ENCODE data around the gene ADGRD1.

ADGRD1 gene

GRCh38 chr12:131047789-131048610 is 94.3 kb downstream of the ADGRD1 start:
- Histone ChIP-seq H3K9me3 (ENCODE audit: control insufficient read depth in 1 of 2, low read length in 2 of 2) (no peaks in the 10 kb centered on the region), H3K9ac (ENCODE audit: low read depth in 1 of 2, low read length in 2 of 2) (no peak overlapping the region), H3K36me3 (ENCODE audit: control insufficient read depth in 1 of 2, insufficient read depth in 2 of 2, low read length in 2 of 2) (no peaks in the 10 kb centered on the region), H3K27me3 (ENCODE audit: control insufficient read depth in 1 of 2, insufficient read depth in 2 of 2, low read length in 2 of 2) (no peaks in the 10 kb centered on the region), H3K27ac (ENCODE audit: low read depth, low read length) (no peak overlapping the region), H3K4me3 (ENCODE audit: low read depth in 1 of 2, low read length in 2 of 2) (no peak overlapping the region), H3K4me1 (ENCODE audit: control insufficient read depth in 1 of 2, insufficient read depth in 2 of 2, low read length in 2 of 2) (no peaks in the 10 kb centered on the region)

- no peaks in the 10 kb centered on the region for H3K36me3 ChIP-seq (ENCODE audit: control insufficient read depth in 1 of 2, insufficient read depth in 2 of 2, low read length in 2 of 2)
- H3K4me1 ChIP-seq (ENCODE audit: control insufficient read depth in 1 of 2, insufficient read depth in 2 of 2, low read length in 2 of 2) = no peaks in the 10 kb centered on the region
- H3K4me3 ChIP-seq (ENCODE audit: low read depth in 1 of 2, low read length in 2 of 2) = no peak overlapping the region
- H3K27ac ChIP-seq (ENCODE audit: low read depth, low read length) = no peak overlapping the region
- no peak overlapping the region for H3K9ac ChIP-seq (ENCODE audit: low read depth in 1 of 2, low read length in 2 of 2)
- no peaks in the 10 kb centered on the region for H3K27me3 ChIP-seq (ENCODE audit: control insufficient read depth in 1 of 2, insufficient read depth in 2 of 2, low read length in 2 of 2)
- H3K9me3 ChIP-seq (ENCODE audit: control insufficient read depth in 1 of 2, low read length in 2 of 2) = no peaks in the 10 kb centered on the region
These were observed 94.9 kb downstream of the ADGRD1 start for GRCh38 chr12:131048611-131048990.

GRCh38 chr12:131049002-131049401 is 95.3 kb downstream of the ADGRD1 start:
- no peaks in the 10 kb centered on the region for H3K9me3 ChIP-seq (ENCODE audit: control insufficient read depth in 1 of 2, low read length in 2 of 2)
- no peak overlapping the region for H3K9ac ChIP-seq (ENCODE audit: low read depth in 1 of 2, low read length in 2 of 2)
- H3K36me3 ChIP-seq (ENCODE audit: control insufficient read depth in 1 of 2, insufficient read depth in 2 of 2, low read length in 2 of 2) = no peaks in the 10 kb centered on the region
- H3K27ac ChIP-seq (ENCODE audit: low read depth, low read length) = no peak overlapping the region
- H3K4me3 ChIP-seq (ENCODE audit: low read depth in 1 of 2, low read length in 2 of 2) = no peak overlapping the region
- no peaks in the 10 kb centered on the region for H3K27me3 ChIP-seq (ENCODE audit: control insufficient read depth in 1 of 2, insufficient read depth in 2 of 2, low read length in 2 of 2)
- no peaks in the 10 kb centered on the region for H3K4me1 ChIP-seq (ENCODE audit: control insufficient read depth in 1 of 2, insufficient read depth in 2 of 2, low read length in 2 of 2)

- no peaks in the 10 kb centered on the region for H3K36me3 ChIP-seq (ENCODE audit: control insufficient read depth in 1 of 2, insufficient read depth in 2 of 2, low read length in 2 of 2)
- H3K9me3 ChIP-seq (ENCODE audit: control insufficient read depth in 1 of 2, low read length in 2 of 2) = no peaks in the 10 kb centered on the region
- no peaks in the 10 kb centered on the region for H3K4me1 ChIP-seq (ENCODE audit: control insufficient read depth in 1 of 2, insufficient read depth in 2 of 2, low read length in 2 of 2)
- no peaks in the 10 kb centered on the region for H3K27me3 ChIP-seq (ENCODE audit: control insufficient read depth in 1 of 2, insufficient read depth in 2 of 2, low read length in 2 of 2)
- H3K4me3 ChIP-seq (ENCODE audit: low read depth in 1 of 2, low read length in 2 of 2) = no peak overlapping the region
- no peak overlapping the region for H3K9ac ChIP-seq (ENCODE audit: low read depth in 1 of 2, low read length in 2 of 2)
- H3K27ac ChIP-seq (ENCODE audit: low read depth, low read length) = peak overlapping the region; percentile 10
These were observed 96.0 kb downstream of the ADGRD1 start for GRCh38 chr12:131049549-131050339.

GRCh38 chr12:131050463-131051154 is 96.9 kb downstream of the ADGRD1 start:
- H3K4me3 ChIP-seq (ENCODE audit: low read depth in 1 of 2, low read length in 2 of 2) = no peak overlapping the region
- H3K27ac ChIP-seq (ENCODE audit: low read depth, low read length) = no peak overlapping the region
- H3K27me3 ChIP-seq (ENCODE audit: control insufficient read depth in 1 of 2, insufficient read depth in 2 of 2, low read length in 2 of 2) = no peaks in the 10 kb centered on the region
- no peaks in the 10 kb centered on the region for H3K4me1 ChIP-seq (ENCODE audit: control insufficient read depth in 1 of 2, insufficient read depth in 2 of 2, low read length in 2 of 2)
- H3K9me3 ChIP-seq (ENCODE audit: control insufficient read depth in 1 of 2, low read length in 2 of 2) = no peaks in the 10 kb centered on the region
- H3K9ac ChIP-seq (ENCODE audit: low read depth in 1 of 2, low read length in 2 of 2) = no peak overlapping the region
- H3K36me3 ChIP-seq (ENCODE audit: control insufficient read depth in 1 of 2, insufficient read depth in 2 of 2, low read length in 2 of 2) = no peaks in the 10 kb centered on the region

GRCh38 chr12:131051155-131051473 is 97.4 kb downstream of the ADGRD1 start:
- H3K4me1 ChIP-seq (ENCODE audit: control insufficient read depth in 1 of 2, insufficient read depth in 2 of 2, low read length in 2 of 2) = no peaks in the 10 kb centered on the region
- H3K27ac ChIP-seq (ENCODE audit: low read depth, low read length) = no peak overlapping the region
- no peak overlapping the region for H3K4me3 ChIP-seq (ENCODE audit: low read depth in 1 of 2, low read length in 2 of 2)
- peaks cover 0 to 2% of the 10 kb centered on the region in 2 donors for H3K27me3 ChIP-seq (ENCODE audit: control insufficient read depth in 1 of 2, insufficient read depth in 2 of 2, low read length in 2 of 2)
- H3K9me3 ChIP-seq (ENCODE audit: control insufficient read depth in 1 of 2, low read length in 2 of 2) = no peaks in the 10 kb centered on the region
- H3K9ac ChIP-seq (ENCODE audit: low read depth in 1 of 2, low read length in 2 of 2) = no peak overlapping the region
- H3K36me3 ChIP-seq (ENCODE audit: control insufficient read depth in 1 of 2, insufficient read depth in 2 of 2, low read length in 2 of 2) = no peaks in the 10 kb centered on the region

GRCh38 chr12:131052063-131052781 is 98.5 kb downstream of the ADGRD1 start:
- no peaks in the 10 kb centered on the region for H3K9me3 ChIP-seq (ENCODE audit: control insufficient read depth in 1 of 2, low read length in 2 of 2)
- no peak overlapping the region for H3K27ac ChIP-seq (ENCODE audit: low read depth, low read length)
- no peaks in the 10 kb centered on the region for H3K4me1 ChIP-seq (ENCODE audit: control insufficient read depth in 1 of 2, insufficient read depth in 2 of 2, low read length in 2 of 2)
- no peaks in the 10 kb centered on the region for H3K36me3 ChIP-seq (ENCODE audit: control insufficient read depth in 1 of 2, insufficient read depth in 2 of 2, low read length in 2 of 2)
- H3K4me3 ChIP-seq (ENCODE audit: low read depth in 1 of 2, low read length in 2 of 2) = no peak overlapping the region
- peaks cover 0 to 5% of the 10 kb centered on the region in 2 donors for H3K27me3 ChIP-seq (ENCODE audit: control insufficient read depth in 1 of 2, insufficient read depth in 2 of 2, low read length in 2 of 2)
- no peak overlapping the region for H3K9ac ChIP-seq (ENCODE audit: low read depth in 1 of 2, low read length in 2 of 2)

- H3K9me3 ChIP-seq (ENCODE audit: control insufficient read depth in 1 of 2, low read length in 2 of 2) = no peaks in the 10 kb centered on the region
- H3K27me3 ChIP-seq (ENCODE audit: control insufficient read depth in 1 of 2, insufficient read depth in 2 of 2, low read length in 2 of 2) = peaks cover 4 to 5% of the 10 kb centered on the region in 2 donors
- H3K4me3 ChIP-seq (ENCODE audit: low read depth in 1 of 2, low read length in 2 of 2) = no peak overlapping the region
- no peak overlapping the region for H3K27ac ChIP-seq (ENCODE audit: low read depth, low read length)
- H3K36me3 ChIP-seq (ENCODE audit: control insufficient read depth in 1 of 2, insufficient read depth in 2 of 2, low read length in 2 of 2) = no peaks in the 10 kb centered on the region
- no peak overlapping the region for H3K9ac ChIP-seq (ENCODE audit: low read depth in 1 of 2, low read length in 2 of 2)
- H3K4me1 ChIP-seq (ENCODE audit: control insufficient read depth in 1 of 2, insufficient read depth in 2 of 2, low read length in 2 of 2) = no peaks in the 10 kb centered on the region
These were observed 99.2 kb downstream of the ADGRD1 start for GRCh38 chr12:131052929-131053328.

- Histone ChIP-seq H3K4me3 (ENCODE audit: low read depth in 1 of 2, low read length in 2 of 2) (no peak overlapping the region), H3K9me3 (ENCODE audit: control insufficient read depth in 1 of 2, low read length in 2 of 2) (no peaks in the 10 kb centered on the region), H3K27me3 (ENCODE audit: control insufficient read depth in 1 of 2, insufficient read depth in 2 of 2, low read length in 2 of 2) (peaks cover 4 to 5% of the 10 kb centered on the region in 2 donors), H3K36me3 (ENCODE audit: control insufficient read depth in 1 of 2, insufficient read depth in 2 of 2, low read length in 2 of 2) (no peaks in the 10 kb centered on the region), H3K9ac (ENCODE audit: low read depth in 1 of 2, low read length in 2 of 2) (no peak overlapping the region), H3K4me1 (ENCODE audit: control insufficient read depth in 1 of 2, insufficient read depth in 2 of 2, low read length in 2 of 2) (no peaks in the 10 kb centered on the region), H3K27ac (ENCODE audit: low read depth, low read length) (no peak overlapping the region)
These were observed 99.9 kb downstream of the ADGRD1 start for GRCh38 chr12:131053567-131053966.

Measured in duodenal mucosa (tissue), 2 donors.